ENCODE results near the gene PTRH2.
"Not testable (repeated sequence)": the region's sequence is repeated elsewhere in the genome, so short reads cannot be mapped to it uniquely, and the experiment has no call there.

The PTRH2 gene

DNA sequence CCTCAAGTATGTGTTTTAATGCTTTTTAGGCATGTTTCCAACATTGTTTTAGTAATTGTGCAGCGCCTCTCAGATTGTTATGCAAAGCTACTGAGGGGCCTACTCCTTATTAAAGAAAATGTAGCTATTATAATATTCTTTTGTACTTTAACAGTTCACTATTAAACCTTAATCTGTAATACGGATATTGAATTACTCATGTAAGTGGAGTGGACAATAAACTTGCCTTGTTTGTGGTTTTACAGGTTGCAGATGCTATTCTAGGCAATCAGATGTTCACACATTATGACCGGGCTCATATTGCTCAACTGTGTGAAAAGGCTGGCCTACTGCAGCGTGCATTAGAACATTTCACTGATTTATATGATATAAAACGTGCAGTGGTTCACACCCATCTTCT lies 41.0 kb downstream of the PTRH2 start:
- peak; percentile 62 for DNase-seq

DNA sequence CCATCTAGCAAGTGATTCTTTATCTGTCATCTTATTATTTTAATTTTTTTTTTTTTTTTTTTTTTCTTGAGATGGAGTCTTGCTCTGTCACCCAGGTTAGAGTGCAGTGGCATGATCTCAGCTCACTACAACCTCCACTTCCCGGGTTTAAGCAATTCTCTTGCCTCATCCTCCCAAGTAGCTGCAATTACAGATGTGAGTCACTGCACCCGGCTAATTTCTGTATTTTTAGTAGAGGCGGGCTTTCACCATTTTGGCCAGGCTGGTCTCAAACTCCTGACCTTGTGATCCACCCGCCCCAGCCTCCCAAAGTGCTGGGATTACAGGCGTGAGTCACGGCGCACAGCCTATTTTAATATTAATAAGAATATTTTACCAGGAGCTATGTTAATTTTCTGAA lies 50.6 kb downstream of the PTRH2 start:
- DNase-seq = not testable (repeated sequence)

DNA sequence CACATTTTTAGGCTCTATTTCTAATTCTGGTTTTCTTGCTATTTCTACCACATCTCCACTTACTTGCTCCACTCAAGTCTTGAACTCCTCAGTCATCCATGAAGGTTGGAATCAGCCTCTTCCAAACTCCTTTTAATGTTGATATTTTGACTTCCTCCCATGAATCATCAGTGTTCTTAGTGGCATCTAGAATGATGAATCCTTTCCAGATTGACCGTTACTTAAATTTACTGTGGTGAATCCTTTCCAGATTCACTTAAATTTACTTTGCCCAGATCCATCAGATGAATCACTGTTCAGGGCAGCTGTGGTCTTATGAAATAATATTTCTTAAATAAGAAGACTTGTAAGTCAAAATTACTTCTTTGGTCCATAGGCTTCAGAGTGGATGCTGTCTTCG lies 55.1 kb downstream of the PTRH2 start:
- DNase-seq = no peak

DNA sequence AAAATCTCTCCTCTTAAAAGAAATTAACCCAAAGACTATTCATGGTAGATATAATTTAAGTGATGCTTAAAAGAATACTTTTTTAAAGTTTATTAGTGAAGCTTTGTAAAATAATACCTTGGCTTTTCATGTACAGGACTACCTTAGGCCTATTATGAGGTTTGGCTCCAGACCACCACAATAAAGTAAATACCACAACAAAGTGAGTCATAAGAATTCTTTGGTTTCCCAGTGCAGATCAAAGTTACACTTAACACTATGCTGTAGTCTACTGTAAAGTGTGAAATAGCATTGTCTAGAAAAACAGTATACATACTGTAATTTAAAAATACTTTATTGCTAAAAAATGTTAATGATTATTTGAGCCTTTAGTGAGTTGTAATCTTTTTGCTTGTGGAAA lies 55.9 kb downstream of the PTRH2 start:
- no peak for DNase-seq

DNA sequence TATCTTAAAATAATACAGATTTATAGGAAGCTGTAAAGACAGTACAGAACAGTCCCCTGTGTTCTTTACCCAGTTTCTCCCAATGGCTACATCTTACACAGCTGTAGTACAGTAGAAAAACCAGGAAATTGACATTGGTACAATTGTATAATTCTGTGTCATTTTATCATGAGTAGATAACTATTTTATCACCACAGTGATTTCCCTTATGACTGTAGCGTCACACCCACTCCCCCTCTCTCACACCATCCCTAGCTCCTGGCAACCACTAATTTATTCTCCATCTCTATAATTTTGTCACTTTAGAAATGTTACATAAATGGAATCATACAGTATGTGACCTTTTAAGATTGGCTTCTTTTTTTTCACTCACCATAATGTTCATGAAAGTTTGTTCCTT lies 56.6 kb downstream of the PTRH2 start:
- DNase-seq = no peak

DNA sequence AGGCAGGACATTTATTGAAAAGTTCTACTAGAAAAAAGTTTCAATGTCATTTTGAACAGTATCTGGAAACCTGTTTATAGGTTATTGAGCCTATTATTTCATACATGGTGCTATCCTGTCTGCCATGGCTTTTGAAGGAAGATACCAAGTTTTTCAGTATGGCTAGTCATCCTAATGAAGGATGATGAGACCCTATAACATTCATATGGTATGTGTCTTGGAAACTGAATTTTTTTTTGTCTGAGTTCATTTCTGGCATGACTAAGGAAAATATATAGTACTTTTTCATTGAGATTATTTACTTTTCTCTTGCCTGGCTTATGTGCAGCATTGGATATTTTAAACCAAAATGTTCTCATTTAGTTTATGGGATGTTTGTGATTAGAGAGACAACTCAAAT lies 57.3 kb downstream of the PTRH2 start:
- no peak for DNase-seq
